ENCODE results near the gene LIMS1.
"Not testable (repeated sequence)": the region's sequence is repeated elsewhere in the genome, so short reads cannot be mapped to it uniquely, and the experiment has no call there.

The LIMS1 gene

DNA sequence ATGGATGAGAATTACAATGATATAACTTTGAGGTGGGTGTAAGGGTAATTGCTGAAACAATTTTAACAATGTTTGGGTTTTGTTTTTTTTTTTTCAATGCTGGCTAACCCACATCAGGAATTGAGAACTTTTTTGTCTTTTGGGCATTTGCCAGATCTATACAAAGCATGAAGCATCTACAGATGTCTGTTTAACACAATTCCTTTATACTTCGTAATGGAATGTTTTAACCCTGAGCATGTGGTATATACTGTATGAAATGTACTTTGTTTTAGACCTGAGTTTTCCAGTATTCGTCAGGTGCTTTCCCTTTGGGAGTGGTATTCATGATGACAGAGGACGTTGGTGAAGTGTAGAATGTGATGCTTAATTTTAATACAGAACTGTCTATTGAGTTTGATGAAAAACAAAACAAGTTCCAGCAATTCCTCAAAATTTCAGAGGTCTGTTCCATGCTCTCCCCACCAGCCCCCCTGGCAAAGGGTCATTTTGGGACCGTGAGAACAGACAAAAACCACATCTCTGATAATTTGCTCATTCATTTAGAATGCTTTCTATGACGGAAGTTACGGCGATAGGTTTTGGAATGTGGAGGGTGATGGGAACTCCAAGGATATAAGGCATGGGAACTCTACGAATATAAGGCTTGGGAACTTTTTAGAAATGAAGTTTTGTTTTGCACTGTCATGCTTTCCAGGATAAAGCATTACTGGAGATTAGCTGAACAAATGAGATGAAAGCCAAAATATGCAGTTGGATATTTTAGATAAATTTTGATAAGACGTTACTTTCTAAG lies 14.1 kb downstream of the LIMS1 start:
- 100% methylated on average over 2 of the region's 9 CpGs for WGBS (ENCODE audit: insufficient coverage, insufficient read length)
- H3K4me1 ChIP-seq (ENCODE audit: control insufficient read depth, insufficient read depth, low read length) = no peaks in the 10 kb centered on the region
- H3K9me3 ChIP-seq (ENCODE audit: control insufficient read depth, insufficient read depth, low read length) = no peaks in the 10 kb centered on the region
- no peak overlapping the region for H3K27ac ChIP-seq (ENCODE audit: low read length)
- no peaks in the 10 kb centered on the region for H3K27me3 ChIP-seq (ENCODE audit: control insufficient read depth, insufficient read depth, low read length)
- no peak overlapping the region for H3K4me3 ChIP-seq (ENCODE audit: low read length)
- H3K36me3 ChIP-seq (ENCODE audit: control insufficient read depth, insufficient read depth, low read length) = no peaks in the 10 kb centered on the region
- no peak for DNase-seq (ENCODE audit: low read depth, low spot score)

DNA sequence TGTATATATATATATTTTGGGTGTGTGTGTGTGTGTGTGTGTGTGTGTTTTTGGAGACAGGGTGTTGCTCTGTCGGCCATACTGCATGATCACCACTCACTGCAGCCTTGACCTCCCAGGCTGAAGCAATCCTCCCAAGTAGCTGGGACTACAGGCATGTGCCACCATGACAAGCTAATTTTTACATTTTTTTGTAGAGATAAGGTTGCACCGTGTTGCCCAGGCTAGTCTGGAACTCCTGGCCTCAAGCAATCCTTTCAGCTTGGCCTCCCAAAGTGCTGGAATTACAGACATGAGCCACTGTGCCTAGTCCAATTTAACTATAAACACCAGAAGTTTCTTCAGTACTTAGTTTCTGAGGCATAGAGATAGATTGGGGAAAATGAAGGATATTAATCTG lies 18.3 kb downstream of the LIMS1 start:
- no peak for DNase-seq (ENCODE audit: low read depth, low spot score)
- WGBS (ENCODE audit: insufficient coverage, insufficient read length) = no CpG with 5 or more reads among the region's 2 CpGs
- Histone ChIP-seq H3K27me3 (ENCODE audit: control insufficient read depth, insufficient read depth, low read length) (no peaks in the 10 kb centered on the region), H3K4me1 (ENCODE audit: control insufficient read depth, insufficient read depth, low read length) (no peaks in the 10 kb centered on the region), H3K36me3 (ENCODE audit: control insufficient read depth, insufficient read depth, low read length) (no peaks in the 10 kb centered on the region), H3K9me3 (ENCODE audit: control insufficient read depth, insufficient read depth, low read length) (no peaks in the 10 kb centered on the region), H3K27ac (ENCODE audit: low read length) (no peak overlapping the region), H3K4me3 (ENCODE audit: low read length) (no peak overlapping the region)

DNA sequence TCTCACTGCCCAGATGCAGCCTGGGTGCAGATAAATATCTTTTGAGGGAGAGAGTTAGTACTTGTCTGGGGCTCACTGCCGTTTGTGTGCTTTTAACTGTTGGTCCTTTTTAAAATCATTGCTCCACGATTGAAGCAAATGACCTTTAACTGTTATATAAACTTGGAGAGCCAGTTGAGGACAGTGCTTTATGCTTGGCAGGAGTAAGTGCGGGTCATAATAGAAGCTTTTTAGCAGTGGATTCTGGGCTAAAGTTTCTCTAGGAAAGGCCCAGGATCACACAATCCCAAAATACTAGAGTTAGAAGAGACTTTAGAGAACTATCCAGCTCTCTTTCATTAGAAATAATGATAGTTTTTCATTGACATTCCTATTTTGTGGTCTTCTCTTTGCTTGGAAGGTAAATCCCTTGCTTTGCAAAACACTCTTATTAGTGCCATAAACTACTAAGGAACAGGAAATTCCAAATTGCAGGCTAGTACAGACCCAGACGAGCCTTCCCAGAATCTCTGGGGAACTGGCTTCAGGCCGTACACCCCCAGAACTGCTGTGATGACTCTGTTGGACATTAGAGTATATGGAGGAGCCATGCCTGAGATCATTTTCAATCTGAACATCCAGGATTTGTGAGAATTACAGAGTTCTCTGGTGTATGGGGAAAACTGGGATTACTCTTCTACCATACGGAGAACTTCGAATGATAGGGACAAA lies 19.1 kb downstream of the LIMS1 start:
- H3K9me3 ChIP-seq (ENCODE audit: control insufficient read depth, insufficient read depth, low read length) = no peaks in the 10 kb centered on the region
- no peaks in the 10 kb centered on the region for H3K4me1 ChIP-seq (ENCODE audit: control insufficient read depth, insufficient read depth, low read length)
- no peaks in the 10 kb centered on the region for H3K27me3 ChIP-seq (ENCODE audit: control insufficient read depth, insufficient read depth, low read length)
- H3K36me3 ChIP-seq (ENCODE audit: control insufficient read depth, insufficient read depth, low read length) = no peaks in the 10 kb centered on the region
- no peak for DNase-seq (ENCODE audit: low read depth, low spot score)
- no CpG with 5 or more reads among the region's 7 CpGs for WGBS (ENCODE audit: insufficient coverage, insufficient read length)
- no peak overlapping the region for H3K27ac ChIP-seq (ENCODE audit: low read length)
- no peak overlapping the region for H3K4me3 ChIP-seq (ENCODE audit: low read length)

DNA sequence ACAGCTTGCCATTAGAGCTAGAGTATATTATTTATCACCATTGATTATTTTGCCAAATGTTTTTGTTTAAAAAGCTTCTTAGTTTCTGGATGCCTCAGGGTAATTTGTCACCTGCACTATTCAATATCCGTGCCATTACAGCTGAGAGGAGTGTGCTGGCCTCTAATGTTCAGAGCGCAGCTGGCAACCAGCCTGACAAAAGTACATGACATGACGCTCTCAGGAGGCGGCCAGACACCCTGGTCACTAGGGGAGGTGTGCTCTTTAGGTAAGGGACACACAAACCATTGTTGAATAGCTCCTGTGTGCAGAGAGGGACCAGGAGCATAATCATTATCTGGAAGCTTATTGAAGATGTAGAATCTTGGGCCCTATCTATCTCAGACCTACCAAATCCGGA lies 20.3 kb downstream of the LIMS1 start:
- no peaks in the 10 kb centered on the region for H3K9me3 ChIP-seq (ENCODE audit: control insufficient read depth, insufficient read depth, low read length)
- H3K4me1 ChIP-seq (ENCODE audit: control insufficient read depth, insufficient read depth, low read length) = no peaks in the 10 kb centered on the region
- no peak overlapping the region for H3K27ac ChIP-seq (ENCODE audit: low read length)
- H3K27me3 ChIP-seq (ENCODE audit: control insufficient read depth, insufficient read depth, low read length) = no peaks in the 10 kb centered on the region
- WGBS (ENCODE audit: insufficient coverage, insufficient read length) = no CpG with 5 or more reads among the region's 5 CpGs
- no peaks in the 10 kb centered on the region for H3K36me3 ChIP-seq (ENCODE audit: control insufficient read depth, insufficient read depth, low read length)
- no peak for DNase-seq (ENCODE audit: low read depth, low spot score)
- no peak overlapping the region for H3K4me3 ChIP-seq (ENCODE audit: low read length)

DNA sequence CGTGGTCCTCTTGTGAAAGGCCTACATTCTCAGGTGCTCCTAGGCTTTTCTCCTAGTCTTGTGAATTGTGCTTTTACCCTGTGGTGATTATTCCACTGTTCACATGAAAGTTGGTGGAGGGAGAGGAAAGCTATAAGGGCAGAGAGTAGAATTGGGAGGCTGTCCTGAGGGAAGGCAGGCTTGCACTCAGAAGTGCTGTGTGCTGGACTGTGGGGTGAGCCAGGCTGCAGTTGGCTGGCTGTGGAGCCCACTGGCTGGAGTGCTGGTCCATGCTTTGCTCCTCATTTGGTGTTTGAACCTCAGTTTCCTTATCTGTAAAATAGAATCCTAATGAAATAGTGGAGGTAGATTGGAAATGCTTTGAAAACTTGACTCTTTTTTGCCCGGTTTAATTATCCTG lies 21.3 kb downstream of the LIMS1 start:
- H3K27ac ChIP-seq (ENCODE audit: low read length) = no peak overlapping the region
- no peak for DNase-seq (ENCODE audit: low read depth, low spot score)
- H3K9me3 ChIP-seq (ENCODE audit: control insufficient read depth, insufficient read depth, low read length) = no peaks in the 10 kb centered on the region
- no CpG with 5 or more reads among the region's 2 CpGs for WGBS (ENCODE audit: insufficient coverage, insufficient read length)
- no peaks in the 10 kb centered on the region for H3K27me3 ChIP-seq (ENCODE audit: control insufficient read depth, insufficient read depth, low read length)
- no peak overlapping the region for H3K4me3 ChIP-seq (ENCODE audit: low read length)
- H3K36me3 ChIP-seq (ENCODE audit: control insufficient read depth, insufficient read depth, low read length) = no peaks in the 10 kb centered on the region
- 0 out of 2 replicates have a peak, but pooled peaks cover 2% of the 10 kb centered on the region for H3K4me1 ChIP-seq (ENCODE audit: control insufficient read depth, insufficient read depth, low read length)

DNA sequence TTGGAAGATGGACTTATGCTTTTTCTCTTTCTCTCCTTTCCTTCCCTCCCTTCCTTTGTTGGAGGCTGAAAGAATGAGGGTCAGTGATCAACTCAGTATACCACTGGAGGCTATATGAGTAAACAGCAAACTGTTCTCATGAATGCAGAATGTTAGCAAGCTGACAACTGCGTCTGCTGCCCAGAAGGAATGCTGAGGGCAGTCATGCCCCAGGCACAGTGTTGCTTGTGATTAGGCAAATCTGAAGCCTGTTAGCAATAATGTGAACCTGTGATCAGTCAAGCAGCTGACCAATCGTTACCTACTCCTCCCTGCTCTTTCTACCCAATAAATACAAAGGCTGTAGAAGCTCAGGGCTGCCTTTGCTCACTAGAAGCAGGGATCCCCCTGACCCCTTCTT lies 22.3 kb downstream of the LIMS1 start:
- not testable (repeated sequence) for H3K9me3 ChIP-seq (ENCODE audit: control insufficient read depth, insufficient read depth, low read length); H3K27ac ChIP-seq (ENCODE audit: low read length); DNase-seq (ENCODE audit: low read depth, low spot score); H3K4me3 ChIP-seq (ENCODE audit: low read length); H3K4me1 ChIP-seq (ENCODE audit: control insufficient read depth, insufficient read depth, low read length); H3K36me3 ChIP-seq (ENCODE audit: control insufficient read depth, insufficient read depth, low read length); H3K27me3 ChIP-seq (ENCODE audit: control insufficient read depth, insufficient read depth, low read length)
- no CpG with 5 or more reads among the region's 2 CpGs for WGBS (ENCODE audit: insufficient coverage, insufficient read length)

DNA sequence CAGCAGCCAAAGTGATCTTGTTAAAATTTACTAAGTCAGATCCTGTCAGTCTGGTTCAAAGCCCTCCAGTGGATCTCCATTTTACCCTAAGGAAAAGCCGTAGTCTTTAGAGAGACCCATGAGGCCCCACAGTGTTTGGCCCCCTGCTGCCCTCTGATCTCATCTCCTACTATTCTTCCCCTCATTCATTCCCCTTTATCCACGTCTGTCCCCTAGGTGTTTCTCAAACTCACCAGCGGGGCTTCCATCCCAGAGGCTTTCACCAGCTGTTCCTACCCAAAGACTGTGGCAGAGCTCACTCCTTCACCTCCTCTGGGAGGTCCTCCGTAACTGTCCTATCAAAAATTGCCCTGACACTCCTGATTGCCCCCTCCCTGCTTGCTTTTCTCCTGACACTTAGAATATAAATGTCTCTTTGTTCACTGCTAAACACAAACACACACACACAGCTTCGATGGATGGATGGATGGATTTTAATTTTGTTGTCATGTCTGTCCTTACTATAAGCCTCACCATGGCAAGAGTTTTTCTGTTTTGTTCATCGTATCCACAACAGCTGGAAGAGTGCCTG lies 26.1 kb downstream of the LIMS1 start:
- Histone ChIP-seq H3K27ac (ENCODE audit: low read length) (no peak overlapping the region), H3K4me1 (ENCODE audit: control insufficient read depth, insufficient read depth, low read length) (0 out of 2 replicates have a peak, but pooled peaks cover 2% of the 10 kb centered on the region), H3K4me3 (ENCODE audit: low read length) (no peak overlapping the region), H3K9me3 (ENCODE audit: control insufficient read depth, insufficient read depth, low read length) (no peaks in the 10 kb centered on the region), H3K27me3 (ENCODE audit: control insufficient read depth, insufficient read depth, low read length) (no peaks in the 10 kb centered on the region), H3K36me3 (ENCODE audit: control insufficient read depth, insufficient read depth, low read length) (no peaks in the 10 kb centered on the region)
- DNase-seq (ENCODE audit: low read depth, low spot score) = no peak
- no CpG with 5 or more reads among the region's 6 CpGs for WGBS (ENCODE audit: insufficient coverage, insufficient read length)

DNA sequence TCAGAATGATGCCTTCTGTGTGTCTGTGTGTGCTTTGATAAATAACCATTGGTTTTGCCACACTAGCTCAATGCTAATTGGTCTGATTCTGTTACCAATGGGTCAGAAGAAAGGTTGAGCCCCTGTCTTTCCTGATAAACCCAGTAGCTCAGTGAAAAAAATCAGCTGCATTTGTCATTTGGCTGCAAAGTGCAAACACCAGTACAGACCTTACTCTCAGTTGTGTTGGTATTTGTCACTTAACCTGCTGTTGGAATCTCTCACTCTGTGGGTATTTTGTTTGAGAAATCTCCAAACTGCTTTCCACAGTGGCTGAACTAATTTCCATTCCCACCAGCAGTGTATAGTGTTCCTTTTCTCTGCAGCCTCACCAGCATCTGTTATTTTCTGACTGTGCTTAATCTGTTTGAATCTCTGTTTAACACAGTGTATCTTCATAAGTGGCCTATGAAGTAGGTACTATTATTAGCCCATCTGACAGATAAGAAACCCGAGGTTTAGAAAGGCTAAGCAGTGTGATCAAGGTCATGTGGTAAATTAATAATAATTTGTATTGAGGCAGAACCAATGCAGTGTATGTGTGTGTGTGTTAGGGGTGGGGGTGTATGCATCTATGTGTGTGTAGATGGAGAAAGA lies 26.7 kb downstream of the LIMS1 start:
- no peak overlapping the region for H3K4me3 ChIP-seq (ENCODE audit: low read length)
- no peak overlapping the region for H3K27ac ChIP-seq (ENCODE audit: low read length)
- no peak for DNase-seq (ENCODE audit: low read depth, low spot score)
- WGBS (ENCODE audit: insufficient coverage, insufficient read length) = no CpG with 5 or more reads among the region's 1 CpG
- H3K9me3 ChIP-seq (ENCODE audit: control insufficient read depth, insufficient read depth, low read length) = no peaks in the 10 kb centered on the region
- H3K27me3 ChIP-seq (ENCODE audit: control insufficient read depth, insufficient read depth, low read length) = no peaks in the 10 kb centered on the region
- H3K36me3 ChIP-seq (ENCODE audit: control insufficient read depth, insufficient read depth, low read length) = no peaks in the 10 kb centered on the region
- 0 out of 2 replicates have a peak, but pooled peaks cover 2% of the 10 kb centered on the region for H3K4me1 ChIP-seq (ENCODE audit: control insufficient read depth, insufficient read depth, low read length)

DNA sequence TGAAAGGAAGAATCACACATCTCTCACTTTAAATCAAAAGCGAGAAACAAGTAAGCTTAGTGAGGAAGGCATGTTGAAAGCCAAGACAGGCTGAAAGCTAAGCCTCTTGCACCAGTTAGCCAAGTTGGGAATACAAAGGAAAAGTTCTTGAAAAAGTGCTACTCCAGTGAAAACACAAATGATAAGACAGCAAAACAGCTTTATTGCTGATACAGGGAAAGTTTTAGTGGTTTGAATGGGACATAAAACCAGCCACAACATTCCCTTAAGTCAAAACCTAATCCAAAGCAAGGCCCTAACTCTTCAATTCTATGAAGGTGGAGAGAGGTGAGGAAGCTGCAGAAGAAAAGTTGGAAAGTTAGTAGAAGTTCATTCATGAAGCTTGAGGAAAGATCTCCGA lies 28.0 kb downstream of the LIMS1 start:
- Histone ChIP-seq H3K9me3 (ENCODE audit: control insufficient read depth, insufficient read depth, low read length) (no peaks in the 10 kb centered on the region), H3K27me3 (ENCODE audit: control insufficient read depth, insufficient read depth, low read length) (no peaks in the 10 kb centered on the region), H3K36me3 (ENCODE audit: control insufficient read depth, insufficient read depth, low read length) (no peaks in the 10 kb centered on the region), H3K4me3 (ENCODE audit: low read length) (no peak overlapping the region), H3K4me1 (ENCODE audit: control insufficient read depth, insufficient read depth, low read length) (0 out of 2 replicates have a peak, but pooled peaks cover 2% of the 10 kb centered on the region), H3K27ac (ENCODE audit: low read length) (no peak overlapping the region)
- DNase-seq (ENCODE audit: low read depth, low spot score) = no peak
- no CpG with 5 or more reads among the region's 2 CpGs for WGBS (ENCODE audit: insufficient coverage, insufficient read length)

DNA sequence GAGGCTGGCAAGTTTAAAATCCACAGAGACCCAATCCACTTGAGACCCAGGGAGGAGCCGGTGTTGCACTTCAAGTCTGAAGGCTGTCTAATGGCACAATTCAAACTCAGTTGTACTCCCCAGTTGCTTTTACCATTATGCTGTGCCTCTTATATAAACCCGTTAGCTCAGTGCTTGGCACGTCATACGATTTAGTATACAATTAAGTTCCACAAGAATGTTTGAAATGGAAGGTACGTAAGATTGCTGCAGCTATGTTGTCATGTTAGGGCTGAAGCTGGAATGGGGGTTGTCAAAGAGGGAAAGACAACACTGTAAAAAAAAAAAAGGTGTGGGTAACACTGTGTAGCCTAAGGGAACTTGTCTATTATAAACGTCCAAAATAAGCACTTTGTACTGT lies 30.2 kb downstream of the LIMS1 start:
- H3K4me3 ChIP-seq (ENCODE audit: low read length) = no peak overlapping the region
- H3K9me3 ChIP-seq (ENCODE audit: control insufficient read depth, insufficient read depth, low read length) = no peaks in the 10 kb centered on the region
- WGBS (ENCODE audit: insufficient coverage, insufficient read length) = no CpG with 5 or more reads among the region's 6 CpGs
- no peak overlapping the region for H3K27ac ChIP-seq (ENCODE audit: low read length)
- 0 out of 2 replicates have a peak, but pooled peaks cover 2% of the 10 kb centered on the region for H3K4me1 ChIP-seq (ENCODE audit: control insufficient read depth, insufficient read depth, low read length)
- no peaks in the 10 kb centered on the region for H3K27me3 ChIP-seq (ENCODE audit: control insufficient read depth, insufficient read depth, low read length)
- no peaks in the 10 kb centered on the region for H3K36me3 ChIP-seq (ENCODE audit: control insufficient read depth, insufficient read depth, low read length)
- DNase-seq (ENCODE audit: low read depth, low spot score) = no peak
